SK-N-SH (cell line): ENCODE measurements around the gene DENND5A. TPM values are rescaled to one million over a fixed set of nuclear protein-coding genes. Genes with fewer than 3 reads are reported as not detected.
A peak's percentile ranks its signal among the peaks of the same experiment; 100 is the strongest.

Experiments
- CTCF ChIA-PET: fragments of 300-600, 350-600 bp; formaldehyde crosslinking; extraction: SDS; loops from one replicate; lab custom pipeline; 2021; lab: Yijun Ruan, JAX
- POLR2A ChIA-PET: fragments of 350-600 bp; sonication (Branson Sonifier 250); formaldehyde crosslinking; extraction: SDS; loops from one replicate; lab custom pipeline; 2020; ENCODE audit warnings: antibody characterized with exemption, inconsistent platforms; lab: Yijun Ruan, JAX
- DNase-seq: peaks from one replicate; pipeline ENCODE4 v3.0.0; 2012
- H2AFZ ChIP-seq: fragments of 200-600 bp; sonication (generic); 2 replicates; pipeline ENCODE4 v1.8.1; 2016; ENCODE audit warnings: antibody characterized with exemption, mild to moderate bottlenecking, low read depth
- H3F3A ChIP-seq: fragments of 200-600 bp; sonication (generic); replicated peaks from 2 replicates; pipeline ENCODE3; 2016; ENCODE audit warnings: antibody characterized with exemption, mild to moderate bottlenecking; ENCODE audit not compliant: insufficient read depth
- H3K27ac ChIP-seq, 2 experiments: fragments of 200-500 bp in 1 of 2; fragments of 200-600 bp in 1 of 2; sonication (Bioruptor generic) in 1 of 2; sonication (generic), shearing (Covaris generic) in 1 of 2; 2 replicates each; pipeline versions ENCODE4 v1.5.1 to v1.6.1; 2014 to 2016; ENCODE audit warnings: low read depth in 2 of 2, inconsistent platforms in 1 of 2, low read length in 1 of 2, mild to moderate bottlenecking in 1 of 2, mixed read lengths in 1 of 2
- H3K27me3 ChIP-seq: fragments of 200-600 bp; sonication (generic), shearing (Covaris generic); 2 replicates; pipeline ENCODE4 v1.6.1; 2016; ENCODE audit warnings: mixed run types; ENCODE audit not compliant: insufficient read depth
- H3K36me3 ChIP-seq, 2 experiments: fragments of 200-500 bp in 1 of 2; fragments of 200-600 bp in 1 of 2; sonication (Bioruptor generic) in 1 of 2; sonication (generic) in 1 of 2; replicated peaks in 1 of 2; 2 replicates each; pipeline versions ENCODE3 to v1.5.1; 2014 to 2016; ENCODE audit warnings: low read length in 1 of 2, mild to moderate bottlenecking in 1 of 2; ENCODE audit not compliant: insufficient read depth in 2 of 2, control insufficient read depth in 1 of 2
- H3K4me1 ChIP-seq, 2 experiments: fragments of 200-500 bp in 1 of 2; fragments of 200-600 bp in 1 of 2; sonication (Bioruptor generic) in 1 of 2; sonication (generic), shearing (Covaris generic) in 1 of 2; 2 replicates each; pipeline versions ENCODE4 v1.5.1 to v1.6.1; 2014 to 2016; ENCODE audit warnings: low read depth in 1 of 2, low read length in 1 of 2, mixed run types in 1 of 2; ENCODE audit not compliant: insufficient read depth in 2 of 2, control insufficient read depth in 1 of 2
- H3K4me2 ChIP-seq: fragments of 200-600 bp; sonication (generic), shearing (Covaris generic); 2 replicates; pipeline ENCODE4 v1.6.1; 2017; ENCODE audit warnings: mixed run types
- H3K4me3 ChIP-seq, 2 experiments: fragments of 200-500 bp in 1 of 2; fragments of 200-600 bp in 1 of 2; sonication (Bioruptor generic) in 1 of 2; sonication (generic), shearing (Covaris generic) in 1 of 2; 2 replicates each; pipeline versions ENCODE4 v1.5.1 to v1.8.1; 2014 to 2016; ENCODE audit warnings: low read depth in 2 of 2, inconsistent platforms in 1 of 2, low read length in 1 of 2, mild to moderate bottlenecking in 1 of 2, mixed read lengths in 1 of 2, moderate library complexity in 1 of 2
- H3K79me2 ChIP-seq: fragments of 200-600 bp; sonication (generic); 2 replicates; pipeline ENCODE4 v1.8.1; 2017; ENCODE audit warnings: mild to moderate bottlenecking; ENCODE audit not compliant: insufficient read depth
- H3K9ac ChIP-seq: fragments of 200-600 bp; sonication (generic); 2 replicates; pipeline ENCODE4 v1.6.1; 2017; ENCODE audit warnings: mixed run types
- H3K9me2 ChIP-seq: fragments of 200-600 bp; sonication (generic); 2 replicates; pipeline ENCODE4 v1.6.1; 2017; ENCODE audit warnings: mixed run types
- H3K9me3 ChIP-seq: fragments of 200-600 bp; sonication (generic); 2 replicates; pipeline ENCODE4 v1.6.1; 2017; ENCODE audit warnings: mixed run types, mild to moderate bottlenecking, moderate library complexity
- H4K20me1 ChIP-seq: fragments of 200-600 bp; sonication (generic); 2 replicates; pipeline ENCODE4 v1.6.1; 2017; ENCODE audit warnings: mild to moderate bottlenecking, mixed run types; ENCODE audit not compliant: insufficient read depth
- CHD2 ChIP-seq: fragments of 150-350 bp; IDR thresholded peaks from 2 replicates; pipeline ENCODE4 v1.6.1; 2018; ENCODE audit warnings: low read length; ENCODE audit not compliant: partially characterized antibody
- GABPA ChIP-seq: IDR thresholded peaks from 2 replicates; pipeline ENCODE4 v1.4.0; 2012; ENCODE audit warnings: low read depth, mild to moderate bottlenecking
- JUND ChIP-seq: IDR thresholded peaks from 2 replicates; pipeline ENCODE4 v1.4.0; 2012
- NFIC ChIP-seq: IDR thresholded peaks from 2 replicates; pipeline ENCODE4 v1.4.0; 2012; ENCODE audit warnings: borderline replicate concordance
- NRF1 ChIP-seq: IDR thresholded peaks from 2 replicates; pipeline ENCODE4 v1.6.1; 2012; ENCODE audit warnings: low read depth, mild to moderate bottlenecking, low read length
- RXRA ChIP-seq: IDR thresholded peaks from 2 replicates; pipeline ENCODE4 v1.4.0; 2012; ENCODE audit warnings: low read depth, mild to moderate bottlenecking, borderline replicate concordance
- TCF12 ChIP-seq: IDR thresholded peaks from 2 replicates; pipeline ENCODE4 v1.4.0; 2012
- USF2 ChIP-seq: fragments of 150-350 bp; IDR thresholded peaks from 2 replicates; pipeline ENCODE4 v1.6.1; 2017; ENCODE audit warnings: antibody characterized with exemption, low read length, low read depth, borderline replicate concordance
- YY1 ChIP-seq: IDR thresholded peaks from 2 replicates; pipeline ENCODE4 v1.4.0; 2012; ENCODE audit warnings: low read depth, mild to moderate bottlenecking
- ZBTB33 ChIP-seq: IDR thresholded peaks from 2 replicates; pipeline ENCODE4 v1.4.0; 2012; ENCODE audit warnings: low read depth, borderline replicate concordance
- WGBS: methylation state at CpG from one replicate; pipeline ENCODE4 v1.1.6; 2017; ENCODE audit warnings: low lambda C conversion rate; 5-methylcytosine and 5-hydroxymethylcytosine counted together
- polyA plus RNA-seq, 3 experiments: library from polyadenylated mRNA; depleted of rRNA; stranded (reverse); fragments of >200 nt; gene quantifications; 2 replicates each; pipeline ENCODE4 v1.2.3, GENCODE V29; 2012
- TF ChIP-seq, protein P1 (sequence below): IDR thresholded peaks from 2 replicates; pipeline ENCODE4; 2012

The DENND5A gene
- polyA plus RNA-seq, 1 of the 3 experiments (the other 2 are of a cell fraction): 110 TPM

- no peaks in the 10 kb centered on the region for H3K9me3 ChIP-seq
- peaks cover 7 to 47% of the 10 kb centered on the region in 2 experiments for H3K36me3 ChIP-seq
- ChIA-PET POLR2A (no interaction called here), CTCF (interaction anchor here (1.2 kb wide), 1 partner anchor 10 kb away, joined by 5 read pairs; no protein-coding TSS in a partner anchor)
- 94% methylated on average over 14 of the region's 14 CpGs for WGBS
- TF ChIP-seq YY1 (no peak), NFIC (no peak), JUND (no peak), TCF12 (no peak), CHD2 (no peak), GABPA (no peak), USF2 (no peak), NRF1 (no peak), RXRA (no peak)
- TF ChIP-seq, protein P1, sequence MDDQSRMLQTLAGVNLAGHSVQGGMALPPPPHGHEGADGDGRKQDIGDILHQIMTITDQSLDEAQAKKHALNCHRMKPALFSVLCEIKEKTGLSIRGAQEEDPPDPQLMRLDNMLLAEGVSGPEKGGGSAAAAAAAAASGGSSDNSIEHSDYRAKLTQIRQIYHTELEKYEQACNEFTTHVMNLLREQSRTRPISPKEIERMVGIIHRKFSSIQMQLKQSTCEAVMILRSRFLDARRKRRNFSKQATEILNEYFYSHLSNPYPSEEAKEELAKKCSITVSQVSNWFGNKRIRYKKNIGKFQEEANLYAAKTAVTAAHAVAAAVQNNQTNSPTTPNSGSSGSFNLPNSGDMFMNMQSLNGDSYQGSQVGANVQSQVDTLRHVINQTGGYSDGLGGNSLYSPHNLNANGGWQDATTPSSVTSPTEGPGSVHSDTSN: no peak
- DNase-seq: no peak
- H3K4me2 ChIP-seq: no peak overlapping the region
- no peaks in the 10 kb centered on the region for H3K27me3 ChIP-seq
- H3K79me2 ChIP-seq: peaks cover 13% of the 10 kb centered on the region
- no peaks in the 10 kb centered on the region for H3K9me2 ChIP-seq
- no peak overlapping the region for H3K9ac ChIP-seq
- H3F3A ChIP-seq: peaks cover 17% of the 10 kb centered on the region
- H3K4me1 ChIP-seq: no peaks in the 10 kb centered on the region
- no peak overlapping the region for H3K4me3 ChIP-seq
- no peak overlapping the region for H3K27ac ChIP-seq
- no peak overlapping the region for H2AFZ ChIP-seq
- H4K20me1 ChIP-seq: no peaks in the 10 kb centered on the region
Measured at GRCh38 chr11:9285850-9286587, 20.9 kb upstream of the DENND5A start.

DNA sequence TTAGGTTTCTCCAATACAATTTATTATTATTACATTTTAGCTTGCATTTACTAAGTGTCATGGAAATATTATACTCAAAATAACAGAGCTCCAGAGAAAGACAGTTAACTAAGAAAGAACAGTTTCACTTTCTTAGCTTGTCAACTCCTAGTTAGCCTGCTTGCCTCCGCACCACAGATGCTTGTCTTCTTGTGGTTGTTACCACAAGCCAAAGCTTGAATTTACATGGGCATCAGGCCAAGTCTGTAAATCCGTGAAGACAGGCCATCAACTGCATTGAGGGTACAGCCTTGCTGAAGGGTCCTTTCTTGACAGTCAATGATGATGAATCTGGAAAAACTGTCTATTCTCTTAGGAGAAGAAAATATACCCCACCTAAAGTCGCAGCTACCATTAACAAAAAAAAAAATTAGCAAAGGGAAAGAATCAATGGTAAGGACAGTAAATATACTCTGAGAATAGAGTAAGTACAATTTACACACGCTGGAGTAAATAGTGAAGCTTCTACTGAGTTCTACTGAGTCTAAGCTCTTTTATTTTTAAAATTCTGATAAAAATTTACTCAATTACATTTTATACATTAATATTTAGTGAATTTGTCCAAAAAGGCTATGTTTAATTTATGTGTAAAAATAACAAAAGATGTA is 15.6 kb upstream of the DENND5A start:
- Histone ChIP-seq H4K20me1 (no peaks in the 10 kb centered on the region; the same call in 1 of the 2 replicates), H3K79me2 (no peaks in the 10 kb centered on the region; the same call in 1 of the 2 replicates), H3K9me3 (no peaks in the 10 kb centered on the region), H3K4me2 (peak overlapping the region; percentile 42; the same call in 1 of the 2 replicates), H3K4me1 (no peaks in the 10 kb centered on the region), H3K9me2 (no peaks in the 10 kb centered on the region), H3K4me3 (no peak overlapping the region)
- POLR2A ChIA-PET: no interaction called here
- no peak for TF ChIP-seq ZBTB33
- TF ChIP-seq, protein P1: peak; percentile 46
- TF ChIP-seq, all 33 proteins: peak for 1
- DNase-seq: no peak
- Histone ChIP-seq H3K27me3 (no peaks in the 10 kb centered on the region), H2AFZ (no peak overlapping the region), H3K36me3 (peaks cover 5 to 40% of the 10 kb centered on the region in 2 experiments), H3K27ac (peak overlapping the region in 1 of 2 experiments; percentile 14; a peak in 1 of 4 replicates), H3F3A (peaks cover 15% of the 10 kb centered on the region), H3K9ac (no peak overlapping the region)
- 70% methylated on average over 4 of the region's 4 CpGs for WGBS
- CTCF ChIA-PET: interaction anchor here (1.2 kb wide), 1 partner anchor 116 kb away, joined by 3 read pairs; no protein-coding TSS in a partner anchor
